HEK293 (cell line): ENCODE measurements around the gene MED4.
A peak's percentile ranks its signal among the peaks of the same experiment; 100 is the strongest.

Source experiments
- GFI1B ChIP-seq: fragments of 450-650 bp; formaldehyde crosslinking; IDR thresholded peaks from 2 replicates; pipeline ENCODE4 v1.5.1; 2016; ENCODE audit warnings: missing biosample characterization, missing genetic modification characterization
- KLF10 ChIP-seq: fragments of 450-650 bp; IDR thresholded peaks from 2 replicates; pipeline ENCODE4 v1.5.1; 2018; ENCODE audit warnings: missing biosample characterization, mild to moderate bottlenecking, missing genetic modification characterization
- KLF7 ChIP-seq: fragments of 450-650 bp; formaldehyde crosslinking; IDR thresholded peaks from 2 replicates; pipeline ENCODE4 v1.5.1; 2016; ENCODE audit warnings: missing biosample characterization, missing genetic modification characterization, borderline replicate concordance
- SCRT1 ChIP-seq: fragments of 450-650 bp; formaldehyde crosslinking; IDR thresholded peaks from 2 replicates; pipeline ENCODE4 v1.5.1; 2016; ENCODE audit warnings: missing biosample characterization, missing genetic modification characterization, borderline replicate concordance
- SETDB1 ChIP-seq: IDR thresholded peaks from one replicate; pipeline ENCODE4 v1.6.1; 2017; ENCODE audit warnings: mild to moderate bottlenecking, low read length, moderate library complexity, mixed read lengths; ENCODE audit not compliant: insufficient read length
- YY2 ChIP-seq: fragments of 450-650 bp; formaldehyde crosslinking; IDR thresholded peaks from 2 replicates; pipeline ENCODE4 v1.5.1; 2016; ENCODE audit warnings: missing biosample characterization, missing genetic modification characterization
- ZBTB21 ChIP-seq: fragments of 450-650 bp; formaldehyde crosslinking; IDR thresholded peaks from 2 replicates; pipeline ENCODE4 v1.5.1; 2017; ENCODE audit warnings: missing biosample characterization, missing genetic modification characterization
- ZFP3 ChIP-seq: fragments of 450-650 bp; formaldehyde crosslinking; IDR thresholded peaks from 2 replicates; pipeline ENCODE4 v1.5.1; 2016; ENCODE audit warnings: low read depth, missing biosample characterization, missing genetic modification characterization
- ZFP37 ChIP-seq: fragments of 450-650 bp; formaldehyde crosslinking; IDR thresholded peaks from 2 replicates; pipeline ENCODE4 v1.5.1; 2016; ENCODE audit warnings: missing biosample characterization, missing genetic modification characterization
- ZIC2 ChIP-seq: fragments of 450-650 bp; formaldehyde crosslinking; IDR thresholded peaks from 2 replicates; pipeline ENCODE4 v1.5.1; 2016; ENCODE audit warnings: missing biosample characterization, missing genetic modification characterization
- ZNF133 ChIP-seq: fragments of 450-650 bp; formaldehyde crosslinking; IDR thresholded peaks from 2 replicates; pipeline ENCODE4 v1.5.1; 2016; ENCODE audit warnings: missing biosample characterization, missing genetic modification characterization
- ZNF140 ChIP-seq: fragments of 450-650 bp; formaldehyde crosslinking; IDR thresholded peaks from 2 replicates; pipeline ENCODE4 v1.5.1; 2016; ENCODE audit warnings: missing biosample characterization, missing genetic modification characterization
- ZNF157 ChIP-seq: fragments of 450-650 bp; formaldehyde crosslinking; IDR thresholded peaks from 2 replicates; pipeline ENCODE4 v1.5.1; 2016; ENCODE audit warnings: missing biosample characterization, missing genetic modification characterization
- ZNF19 ChIP-seq: fragments of 450-650 bp; formaldehyde crosslinking; IDR thresholded peaks from 2 replicates; pipeline ENCODE4; 2016; ENCODE audit warnings: missing biosample characterization, missing genetic modification characterization, low read depth
- ZNF211 ChIP-seq: fragments of 450-650 bp; formaldehyde crosslinking; IDR thresholded peaks from 2 replicates; pipeline ENCODE4 v1.5.1; 2016; ENCODE audit warnings: low read depth, missing biosample characterization, missing genetic modification characterization
- ZNF341 ChIP-seq: fragments of 450-650 bp; formaldehyde crosslinking; IDR thresholded peaks from 2 replicates; pipeline ENCODE4; 2016; ENCODE audit warnings: low read depth, missing biosample characterization, missing genetic modification characterization
- ZNF366 ChIP-seq: fragments of 450-650 bp; formaldehyde crosslinking; conservative IDR thresholded peaks from 2 replicates; pipeline ENCODE4 v1.5.1; 2016; ENCODE audit warnings: missing biosample characterization, missing genetic modification characterization
- ZNF37A ChIP-seq: fragments of 450-650 bp; IDR thresholded peaks from 2 replicates; pipeline ENCODE4 v1.5.1; 2018; ENCODE audit warnings: missing biosample characterization, missing genetic modification characterization
- ZNF501 ChIP-seq: fragments of 450-650 bp; formaldehyde crosslinking; IDR thresholded peaks from 2 replicates; pipeline ENCODE4 v1.5.1; 2016; ENCODE audit warnings: missing biosample characterization, missing genetic modification characterization
- ZNF558 ChIP-seq: fragments of 450-650 bp; formaldehyde crosslinking; IDR thresholded peaks from 2 replicates; pipeline ENCODE4 v1.5.1; 2016; ENCODE audit warnings: missing biosample characterization, missing genetic modification characterization
- ZNF600 ChIP-seq: fragments of 450-650 bp; formaldehyde crosslinking; IDR thresholded peaks from 2 replicates; pipeline ENCODE4 v1.5.1; 2016; ENCODE audit warnings: missing biosample characterization, missing genetic modification characterization
- ZNF664 ChIP-seq: fragments of 450-650 bp; formaldehyde crosslinking; IDR thresholded peaks from 2 replicates; pipeline ENCODE4 v1.5.1; 2016; ENCODE audit warnings: missing biosample characterization, missing genetic modification characterization
- ZNF768 ChIP-seq: fragments of 450-650 bp; formaldehyde crosslinking; IDR thresholded peaks from 2 replicates; pipeline ENCODE4 v1.5.1; 2018; ENCODE audit warnings: missing biosample characterization, mild to moderate bottlenecking, missing genetic modification characterization
- ZNF777 ChIP-seq: fragments of 450-650 bp; formaldehyde crosslinking; IDR thresholded peaks from 2 replicates; pipeline ENCODE4 v1.5.1; 2017; ENCODE audit warnings: missing biosample characterization, missing genetic modification characterization, borderline replicate concordance
- ZXDB ChIP-seq: fragments of 450-650 bp; formaldehyde crosslinking; IDR thresholded peaks from 2 replicates; pipeline ENCODE4 v1.5.1; 2016; ENCODE audit warnings: missing biosample characterization, missing genetic modification characterization
- TF ChIP-seq, protein P1 (sequence below): fragments of 450-650 bp; formaldehyde crosslinking; IDR thresholded peaks from 2 replicates; pipeline ENCODE4 v1.5.1; 2016; ENCODE audit warnings: missing biosample characterization, missing genetic modification characterization
- TF ChIP-seq, protein P2 (sequence below): fragments of 450-650 bp; formaldehyde crosslinking; IDR thresholded peaks from 2 replicates; pipeline ENCODE4 v1.5.1; 2016; ENCODE audit warnings: missing biosample characterization, missing genetic modification characterization
- TF ChIP-seq, protein P3 (sequence below): fragments of 450-650 bp; formaldehyde crosslinking; IDR thresholded peaks from 2 replicates; pipeline ENCODE4 v1.5.1; 2016; ENCODE audit warnings: missing biosample characterization, missing genetic modification characterization, low read depth
- TF ChIP-seq, protein P4 (sequence below): fragments of 450-650 bp; formaldehyde crosslinking; IDR thresholded peaks from 2 replicates; pipeline ENCODE4 v1.5.1; 2016; ENCODE audit warnings: missing biosample characterization, missing genetic modification characterization
- TF ChIP-seq, protein P5 (sequence below): fragments of 450-650 bp; formaldehyde crosslinking; IDR thresholded peaks from 2 replicates; pipeline ENCODE4 v1.5.1; 2017; ENCODE audit warnings: missing biosample characterization, missing genetic modification characterization
- TF ChIP-seq, protein P6 (sequence below): fragments of 450-650 bp; formaldehyde crosslinking; IDR thresholded peaks from 2 replicates; pipeline ENCODE4 v1.5.1; 2016; ENCODE audit warnings: missing biosample characterization, missing genetic modification characterization

The MED4 gene

DNA sequence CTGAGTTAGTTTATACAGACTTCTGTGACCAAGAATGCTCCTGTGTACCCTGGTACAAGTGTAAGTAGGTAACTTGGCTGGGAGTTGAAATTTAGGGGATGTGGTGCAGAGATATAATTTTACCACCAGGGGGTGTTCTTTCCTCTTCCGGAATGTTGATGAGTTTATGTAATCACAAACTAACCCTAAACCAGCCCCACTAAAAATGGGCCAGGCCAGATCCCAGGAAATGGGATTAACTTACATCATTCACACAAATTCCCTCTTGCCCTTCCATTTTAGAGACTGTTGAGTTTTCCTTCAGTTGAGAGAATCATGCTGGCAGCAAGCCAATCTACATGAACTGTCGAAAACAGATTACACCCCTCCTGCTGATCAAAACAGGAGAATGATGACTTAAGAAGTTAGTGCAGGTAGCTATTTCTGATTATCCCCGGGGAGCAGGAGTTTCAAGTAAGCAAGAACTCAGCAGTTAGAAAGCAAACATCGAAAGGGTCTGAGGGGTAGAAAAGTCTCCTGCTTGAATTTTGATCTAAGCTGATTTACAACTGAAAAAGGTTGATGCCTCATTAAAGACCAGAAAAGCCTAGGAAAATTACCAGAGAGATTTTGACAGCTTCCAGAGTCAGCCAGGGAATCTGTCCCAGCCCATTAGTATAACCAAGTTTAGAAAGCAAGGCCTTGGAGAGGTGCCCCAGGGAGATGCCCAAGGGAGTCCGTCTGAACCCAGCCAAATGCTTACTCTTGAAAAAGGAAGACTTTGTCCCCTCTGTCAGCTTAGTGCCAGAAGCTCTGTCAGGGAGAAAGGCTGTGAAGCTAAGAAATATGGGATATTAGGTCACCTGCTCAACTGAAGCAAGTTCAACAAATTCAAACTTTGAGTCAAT lies 32.3 kb upstream of the MED4 start (continued):
- TF ChIP-seq ZNF211 (tag by site-specific recombination), result no peak
- TF ChIP-seq, protein P1, sequence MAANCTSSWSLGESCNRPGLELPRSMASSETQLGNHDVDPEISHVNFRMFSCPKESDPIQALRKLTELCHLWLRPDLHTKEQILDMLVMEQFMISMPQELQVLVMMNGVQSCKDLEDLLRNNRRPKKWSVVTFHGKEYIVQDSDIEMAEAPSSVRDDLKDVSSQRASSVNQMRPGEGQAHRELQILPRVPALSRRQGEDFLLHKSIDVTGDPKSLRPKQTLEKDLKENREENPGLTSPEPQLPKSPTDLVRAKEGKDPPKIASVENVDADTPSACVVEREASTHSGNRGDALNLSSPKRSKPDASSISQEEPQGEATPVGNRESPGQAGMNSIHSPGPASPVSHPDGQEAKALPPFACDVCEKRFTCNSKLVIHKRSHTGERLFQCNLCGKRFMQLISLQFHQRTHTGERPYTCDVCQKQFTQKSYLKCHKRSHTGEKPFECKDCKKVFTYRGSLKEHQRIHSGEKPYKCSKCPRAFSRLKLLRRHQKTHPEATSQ (tag by site-specific recombination), result no peak
- TF ChIP-seq ZFP3 (tag by site-specific recombination), result no peak
- peak; percentile 32; the same call in 1 of the 2 replicates for TF ChIP-seq ZNF501
- TF ChIP-seq ZNF19 (tag by site-specific recombination), result no peak
- TF ChIP-seq ZFP37, result no peak
- TF ChIP-seq ZNF600 (tag by site-specific recombination), result no peak
- no peak for TF ChIP-seq SCRT1
- no peak for TF ChIP-seq ZBTB21
- no peak for TF ChIP-seq YY2
- peak; percentile 46; the same call in 1 of the 2 replicates for TF ChIP-seq ZNF664 (tag by site-specific recombination)
- TF ChIP-seq KLF10, result peak; percentile 22; the same call in 1 of the 2 replicates
- TF ChIP-seq ZNF133 (tag by site-specific recombination), result no peak
- TF ChIP-seq ZXDB, result no peak
- no peak for TF ChIP-seq ZNF157
- TF ChIP-seq ZNF140 (tag by site-specific recombination), result no peak
- no peak for TF ChIP-seq ZNF37A (tag by site-specific recombination)
- TF ChIP-seq GFI1B (tag by site-specific recombination), result no peak
- TF ChIP-seq, protein P2, sequence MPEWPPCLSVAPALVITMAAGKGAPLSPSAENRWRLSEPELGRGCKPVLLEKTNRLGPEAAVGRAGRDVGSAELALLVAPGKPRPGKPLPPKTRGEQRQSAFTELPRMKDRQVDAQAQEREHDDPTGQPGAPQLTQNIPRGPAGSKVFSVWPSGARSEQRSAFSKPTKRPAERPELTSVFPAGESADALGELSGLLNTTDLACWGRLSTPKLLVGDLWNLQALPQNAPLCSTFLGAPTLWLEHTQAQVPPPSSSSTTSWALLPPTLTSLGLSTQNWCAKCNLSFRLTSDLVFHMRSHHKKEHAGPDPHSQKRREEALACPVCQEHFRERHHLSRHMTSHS (tag by site-specific recombination), result no peak
- TF ChIP-seq, protein P3, sequence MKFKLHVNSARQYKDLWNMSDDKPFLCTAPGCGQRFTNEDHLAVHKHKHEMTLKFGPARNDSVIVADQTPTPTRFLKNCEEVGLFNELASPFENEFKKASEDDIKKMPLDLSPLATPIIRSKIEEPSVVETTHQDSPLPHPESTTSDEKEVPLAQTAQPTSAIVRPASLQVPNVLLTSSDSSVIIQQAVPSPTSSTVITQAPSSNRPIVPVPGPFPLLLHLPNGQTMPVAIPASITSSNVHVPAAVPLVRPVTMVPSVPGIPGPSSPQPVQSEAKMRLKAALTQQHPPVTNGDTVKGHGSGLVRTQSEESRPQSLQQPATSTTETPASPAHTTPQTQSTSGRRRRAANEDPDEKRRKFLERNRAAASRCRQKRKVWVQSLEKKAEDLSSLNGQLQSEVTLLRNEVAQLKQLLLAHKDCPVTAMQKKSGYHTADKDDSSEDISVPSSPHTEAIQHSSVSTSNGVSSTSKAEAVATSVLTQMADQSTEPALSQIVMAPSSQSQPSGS (tag by site-specific recombination), result 0 out of 2 replicates have a peak, but pooled peaks have one; percentile 36
- no peak for TF ChIP-seq KLF7 (tag by site-specific recombination)
- no peak for TF ChIP-seq ZNF768 (tag by site-specific recombination)
- no peak for TF ChIP-seq SETDB1
- TF ChIP-seq, protein P4, sequence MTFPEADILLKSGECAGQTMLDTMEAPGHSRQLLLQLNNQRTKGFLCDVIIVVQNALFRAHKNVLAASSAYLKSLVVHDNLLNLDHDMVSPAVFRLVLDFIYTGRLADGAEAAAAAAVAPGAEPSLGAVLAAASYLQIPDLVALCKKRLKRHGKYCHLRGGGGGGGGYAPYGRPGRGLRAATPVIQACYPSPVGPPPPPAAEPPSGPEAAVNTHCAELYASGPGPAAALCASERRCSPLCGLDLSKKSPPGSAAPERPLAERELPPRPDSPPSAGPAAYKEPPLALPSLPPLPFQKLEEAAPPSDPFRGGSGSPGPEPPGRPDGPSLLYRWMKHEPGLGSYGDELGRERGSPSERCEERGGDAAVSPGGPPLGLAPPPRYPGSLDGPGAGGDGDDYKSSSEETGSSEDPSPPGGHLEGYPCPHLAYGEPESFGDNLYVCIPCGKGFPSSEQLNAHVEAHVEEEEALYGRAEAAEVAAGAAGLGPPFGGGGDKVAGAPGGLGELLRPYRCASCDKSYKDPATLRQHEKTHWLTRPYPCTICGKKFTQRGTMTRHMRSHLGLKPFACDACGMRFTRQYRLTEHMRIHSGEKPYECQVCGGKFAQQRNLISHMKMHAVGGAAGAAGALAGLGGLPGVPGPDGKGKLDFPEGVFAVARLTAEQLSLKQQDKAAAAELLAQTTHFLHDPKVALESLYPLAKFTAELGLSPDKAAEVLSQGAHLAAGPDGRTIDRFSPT (tag by site-specific recombination), result no peak
- TF ChIP-seq ZIC2 (tag by site-specific recombination), result peak; percentile 54; the same call in 1 of the 2 replicates
- no peak for TF ChIP-seq ZNF366 (tag by site-specific recombination)
- peak; percentile 49; the same call in 1 of the 2 replicates for TF ChIP-seq ZNF558
- TF ChIP-seq, protein P5, sequence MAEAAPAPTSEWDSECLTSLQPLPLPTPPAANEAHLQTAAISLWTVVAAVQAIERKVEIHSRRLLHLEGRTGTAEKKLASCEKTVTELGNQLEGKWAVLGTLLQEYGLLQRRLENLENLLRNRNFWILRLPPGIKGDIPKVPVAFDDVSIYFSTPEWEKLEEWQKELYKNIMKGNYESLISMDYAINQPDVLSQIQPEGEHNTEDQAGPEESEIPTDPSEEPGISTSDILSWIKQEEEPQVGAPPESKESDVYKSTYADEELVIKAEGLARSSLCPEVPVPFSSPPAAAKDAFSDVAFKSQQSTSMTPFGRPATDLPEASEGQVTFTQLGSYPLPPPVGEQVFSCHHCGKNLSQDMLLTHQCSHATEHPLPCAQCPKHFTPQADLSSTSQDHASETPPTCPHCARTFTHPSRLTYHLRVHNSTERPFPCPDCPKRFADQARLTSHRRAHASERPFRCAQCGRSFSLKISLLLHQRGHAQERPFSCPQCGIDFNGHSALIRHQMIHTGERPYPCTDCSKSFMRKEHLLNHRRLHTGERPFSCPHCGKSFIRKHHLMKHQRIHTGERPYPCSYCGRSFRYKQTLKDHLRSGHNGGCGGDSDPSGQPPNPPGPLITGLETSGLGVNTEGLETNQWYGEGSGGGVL, result no peak
- TF ChIP-seq, protein P6, sequence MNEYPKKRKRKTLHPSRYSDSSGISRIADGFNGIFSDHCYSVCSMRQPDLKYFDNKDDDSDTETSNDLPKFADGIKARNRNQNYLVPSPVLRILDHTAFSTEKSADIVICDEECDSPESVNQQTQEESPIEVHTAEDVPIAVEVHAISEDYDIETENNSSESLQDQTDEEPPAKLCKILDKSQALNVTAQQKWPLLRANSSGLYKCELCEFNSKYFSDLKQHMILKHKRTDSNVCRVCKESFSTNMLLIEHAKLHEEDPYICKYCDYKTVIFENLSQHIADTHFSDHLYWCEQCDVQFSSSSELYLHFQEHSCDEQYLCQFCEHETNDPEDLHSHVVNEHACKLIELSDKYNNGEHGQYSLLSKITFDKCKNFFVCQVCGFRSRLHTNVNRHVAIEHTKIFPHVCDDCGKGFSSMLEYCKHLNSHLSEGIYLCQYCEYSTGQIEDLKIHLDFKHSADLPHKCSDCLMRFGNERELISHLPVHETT (tag by site-specific recombination), result no peak
- TF ChIP-seq ZNF777 (tag by site-specific recombination), result no peak
- no peak for TF ChIP-seq ZNF341 (tag by site-specific recombination)
